Neural cell (in vitro differentiated cells): ENCODE data around the gene ATE1. TPM values are rescaled to one million over a fixed set of nuclear protein-coding genes. Genes with fewer than 3 reads are reported as not detected.

Experiments
- H2AFZ ChIP-seq: fragments of 200-600, 300-800 bp; sonication (generic), shearing (Covaris generic); 2 replicates; pipeline ENCODE4 v1.6.0; 2014; ENCODE audit warnings: low read depth, mild to moderate bottlenecking, antibody characterized with exemption, low read length, moderate library complexity
- H3F3A ChIP-seq: fragments of 200-600 bp; shearing (Covaris generic); 2 replicates; pipeline ENCODE4 v1.6.1; 2016; ENCODE audit warnings: mild to moderate bottlenecking, moderate library complexity, mixed read lengths, antibody characterized with exemption, low read length; ENCODE audit not compliant: insufficient read depth, poor library complexity, severe bottlenecking
- H3K27ac ChIP-seq: fragments of 200-600, 300-800 bp; sonication (generic), shearing (Covaris generic); 2 replicates; pipeline ENCODE4 v1.5.1; 2014; ENCODE audit warnings: mild to moderate bottlenecking, low read length, moderate library complexity
- H3K27me3 ChIP-seq: fragments of 300-800, 200-600 bp; sonication (generic), shearing (Covaris generic); 2 replicates; pipeline ENCODE4 v1.6.0; 2014; ENCODE audit warnings: mild to moderate bottlenecking, low read depth, low read length, moderate library complexity; ENCODE audit not compliant: insufficient read depth
- H3K36me3 ChIP-seq: fragments of 300-800, 200-600 bp; sonication (generic), shearing (Covaris generic); 2 replicates; pipeline ENCODE4 v1.5.1; 2014; ENCODE audit warnings: mild to moderate bottlenecking, antibody characterized with exemption, low read length, moderate library complexity; ENCODE audit not compliant: insufficient read depth
- H3K4me2 ChIP-seq: fragments of 300-800, 200-600 bp; sonication (generic), shearing (Covaris generic); 2 replicates; pipeline ENCODE4 v1.6.0; 2014; ENCODE audit warnings: mild to moderate bottlenecking, low read length
- H3K4me3 ChIP-seq: fragments of 300-800, 200-600 bp; sonication (generic), shearing (Covaris generic); 2 replicates; pipeline ENCODE4 v1.5.1; 2014; ENCODE audit warnings: mild to moderate bottlenecking, low read length, moderate library complexity
- H3K79me2 ChIP-seq: fragments of 200-600 bp; shearing (Covaris generic); replicated peaks from 2 replicates; pipeline ENCODE4 v1.6.0; 2014; ENCODE audit warnings: mild to moderate bottlenecking, low read length, moderate library complexity; ENCODE audit not compliant: insufficient read depth
- H3K9ac ChIP-seq: fragments of 300-800, 200-600 bp; sonication (generic), shearing (Covaris generic); 2 replicates; pipeline ENCODE4 v1.6.1; 2016; ENCODE audit warnings: mild to moderate bottlenecking, low read length, mixed read lengths
- H3K9me2 ChIP-seq: fragments of 200-600 bp; shearing (Covaris generic); 2 replicates; pipeline ENCODE4 v1.6.1; 2016; ENCODE audit warnings: mild to moderate bottlenecking, low read length, mixed read lengths; ENCODE audit not compliant: insufficient read depth
- H3K9me3 ChIP-seq: fragments of 200-600, 300-800 bp; sonication (generic), shearing (Covaris generic); 2 replicates; pipeline ENCODE4 v1.6.1; 2016; ENCODE audit warnings: mild to moderate bottlenecking, mixed run types, low read length, moderate library complexity, mixed read lengths
- H4K20me1 ChIP-seq: fragments of 200-600 bp; shearing (Covaris generic); 2 replicates; pipeline ENCODE4 v1.6.1; 2016; ENCODE audit warnings: mild to moderate bottlenecking, mixed run types; ENCODE audit not compliant: insufficient read depth
- EP300 ChIP-seq: fragments of 450-650 bp; conservative IDR thresholded peaks from 2 replicates; pipeline ENCODE4 v1.6.1; 2014; ENCODE audit warnings: antibody characterized with exemption, mild to moderate bottlenecking, moderate library complexity; ENCODE audit not compliant: poor library complexity, severe bottlenecking
- EZH2 ChIP-seq: fragments of 200-600, 300-800 bp; shearing (Covaris generic), sonication (generic); IDR thresholded peaks from 2 replicates; pipeline ENCODE4 v1.6.1; 2014; ENCODE audit warnings: antibody characterized with exemption, low read length, borderline replicate concordance, mild to moderate bottlenecking; ENCODE audit not compliant: insufficient read depth, poor library complexity, severe bottlenecking
- MXI1 ChIP-seq: fragments of 450-650 bp; conservative IDR thresholded peaks from 2 replicates; pipeline ENCODE4 v1.6.1; 2014; ENCODE audit warnings: antibody characterized with exemption, mild to moderate bottlenecking; ENCODE audit not compliant: poor library complexity, severe bottlenecking
- POLR2AphosphoS5 ChIP-seq: IDR thresholded peaks from 2 replicates; pipeline ENCODE4 v1.6.1; 2012
- RAD21 ChIP-seq: fragments of 450-650 bp; conservative IDR thresholded peaks from 2 replicates; pipeline ENCODE4 v1.6.1; 2014; ENCODE audit warnings: antibody characterized with exemption, mild to moderate bottlenecking, moderate library complexity
- SMC3 ChIP-seq: fragments of 450-650 bp; conservative IDR thresholded peaks from 2 replicates; pipeline ENCODE4 v1.6.1; 2014; ENCODE audit warnings: antibody characterized with exemption, mild to moderate bottlenecking, moderate library complexity; ENCODE audit not compliant: poor library complexity
- TAF1 ChIP-seq: IDR thresholded peaks from 2 replicates; pipeline ENCODE4 v1.6.1; 2012; ENCODE audit warnings: low read depth
- polyA plus RNA-seq: library from polyadenylated mRNA; depleted of rRNA; stranded (reverse); fragments of >200 nt; gene quantifications from 2 replicates; pipeline ENCODE4 v1.2.3, GENCODE V29; 2014
- TF ChIP-seq, protein P1 (sequence below): IDR thresholded peaks from 2 replicates; pipeline ENCODE4 v1.6.1; 2012; ENCODE audit warnings: borderline replicate concordance
- TF ChIP-seq, protein P2 (sequence below): fragments of 450-650 bp; IDR thresholded peaks from 2 replicates; pipeline ENCODE4 v1.5.1; 2014; ENCODE audit warnings: antibody characterized with exemption, mild to moderate bottlenecking, moderate library complexity; ENCODE audit not compliant: poor library complexity, severe bottlenecking

ATE1 gene
- polyA plus RNA-seq, 1 donor from 2014 or later, result 23.7 TPM

DNA sequence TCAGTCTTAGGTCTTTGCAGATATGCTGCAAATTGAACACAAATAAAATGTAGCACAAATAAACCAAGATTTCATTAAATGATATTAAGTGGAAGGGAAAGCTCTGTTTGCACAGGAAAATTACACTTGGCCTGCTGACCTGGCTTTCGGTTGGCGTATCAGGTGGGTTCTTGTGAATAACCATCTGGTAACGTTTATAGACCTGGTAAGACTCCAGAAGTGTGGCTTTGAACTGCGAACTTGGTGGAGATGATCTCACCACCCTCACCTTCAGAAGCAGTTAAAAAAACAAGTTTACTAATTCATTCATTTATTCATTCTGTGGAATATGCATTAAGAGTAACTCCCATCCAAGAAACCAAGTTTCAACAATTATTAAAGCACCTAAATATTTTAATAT is 28.1 kb downstream of the ATE1 start:
- Histone ChIP-seq H3K36me3 (no peaks in the 10 kb centered on the region), H3K4me2 (no peak overlapping the region)
- TF ChIP-seq POLR2AphosphoS5 (no peak), EP300 (no peak), RAD21 (no peak), EZH2 (no peak), SMC3 (no peak), MXI1 (no peak), TAF1 (no peak)
- TF ChIP-seq, protein P1, sequence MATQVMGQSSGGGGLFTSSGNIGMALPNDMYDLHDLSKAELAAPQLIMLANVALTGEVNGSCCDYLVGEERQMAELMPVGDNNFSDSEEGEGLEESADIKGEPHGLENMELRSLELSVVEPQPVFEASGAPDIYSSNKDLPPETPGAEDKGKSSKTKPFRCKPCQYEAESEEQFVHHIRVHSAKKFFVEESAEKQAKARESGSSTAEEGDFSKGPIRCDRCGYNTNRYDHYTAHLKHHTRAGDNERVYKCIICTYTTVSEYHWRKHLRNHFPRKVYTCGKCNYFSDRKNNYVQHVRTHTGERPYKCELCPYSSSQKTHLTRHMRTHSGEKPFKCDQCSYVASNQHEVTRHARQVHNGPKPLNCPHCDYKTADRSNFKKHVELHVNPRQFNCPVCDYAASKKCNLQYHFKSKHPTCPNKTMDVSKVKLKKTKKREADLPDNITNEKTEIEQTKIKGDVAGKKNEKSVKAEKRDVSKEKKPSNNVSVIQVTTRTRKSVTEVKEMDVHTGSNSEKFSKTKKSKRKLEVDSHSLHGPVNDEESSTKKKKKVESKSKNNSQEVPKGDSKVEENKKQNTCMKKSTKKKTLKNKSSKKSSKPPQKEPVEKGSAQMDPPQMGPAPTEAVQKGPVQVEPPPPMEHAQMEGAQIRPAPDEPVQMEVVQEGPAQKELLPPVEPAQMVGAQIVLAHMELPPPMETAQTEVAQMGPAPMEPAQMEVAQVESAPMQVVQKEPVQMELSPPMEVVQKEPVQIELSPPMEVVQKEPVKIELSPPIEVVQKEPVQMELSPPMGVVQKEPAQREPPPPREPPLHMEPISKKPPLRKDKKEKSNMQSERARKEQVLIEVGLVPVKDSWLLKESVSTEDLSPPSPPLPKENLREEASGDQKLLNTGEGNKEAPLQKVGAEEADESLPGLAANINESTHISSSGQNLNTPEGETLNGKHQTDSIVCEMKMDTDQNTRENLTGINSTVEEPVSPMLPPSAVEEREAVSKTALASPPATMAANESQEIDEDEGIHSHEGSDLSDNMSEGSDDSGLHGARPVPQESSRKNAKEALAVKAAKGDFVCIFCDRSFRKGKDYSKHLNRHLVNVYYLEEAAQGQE, result no peak
- TF ChIP-seq, protein P2, sequence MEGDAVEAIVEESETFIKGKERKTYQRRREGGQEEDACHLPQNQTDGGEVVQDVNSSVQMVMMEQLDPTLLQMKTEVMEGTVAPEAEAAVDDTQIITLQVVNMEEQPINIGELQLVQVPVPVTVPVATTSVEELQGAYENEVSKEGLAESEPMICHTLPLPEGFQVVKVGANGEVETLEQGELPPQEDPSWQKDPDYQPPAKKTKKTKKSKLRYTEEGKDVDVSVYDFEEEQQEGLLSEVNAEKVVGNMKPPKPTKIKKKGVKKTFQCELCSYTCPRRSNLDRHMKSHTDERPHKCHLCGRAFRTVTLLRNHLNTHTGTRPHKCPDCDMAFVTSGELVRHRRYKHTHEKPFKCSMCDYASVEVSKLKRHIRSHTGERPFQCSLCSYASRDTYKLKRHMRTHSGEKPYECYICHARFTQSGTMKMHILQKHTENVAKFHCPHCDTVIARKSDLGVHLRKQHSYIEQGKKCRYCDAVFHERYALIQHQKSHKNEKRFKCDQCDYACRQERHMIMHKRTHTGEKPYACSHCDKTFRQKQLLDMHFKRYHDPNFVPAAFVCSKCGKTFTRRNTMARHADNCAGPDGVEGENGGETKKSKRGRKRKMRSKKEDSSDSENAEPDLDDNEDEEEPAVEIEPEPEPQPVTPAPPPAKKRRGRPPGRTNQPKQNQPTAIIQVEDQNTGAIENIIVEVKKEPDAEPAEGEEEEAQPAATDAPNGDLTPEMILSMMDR, result no peak

DNA sequence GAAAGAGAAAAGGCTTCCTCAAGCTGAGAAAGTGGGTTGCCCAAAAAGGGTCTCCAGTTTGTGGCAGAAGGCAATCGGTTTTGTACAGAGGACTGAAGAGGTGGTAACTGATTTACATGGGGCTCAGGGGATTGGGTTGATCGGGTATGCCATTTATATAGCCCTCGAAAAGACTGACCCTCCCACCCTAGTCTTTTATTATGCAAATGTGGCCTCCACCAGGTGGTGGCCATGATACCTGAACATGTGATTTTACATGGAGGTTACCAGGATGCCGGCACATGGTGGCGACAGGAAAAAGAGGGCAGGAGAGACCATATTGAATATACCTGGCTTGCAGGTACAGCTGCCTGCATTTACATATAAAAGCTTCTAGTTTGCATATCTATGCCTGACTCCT is 36.7 kb downstream of the ATE1 start:
- H4K20me1 ChIP-seq, result no peaks in the 10 kb centered on the region
- no peaks in the 10 kb centered on the region for H3F3A ChIP-seq
- no peaks in the 10 kb centered on the region for H3K27me3 ChIP-seq
- H3K4me3 ChIP-seq, result no peak overlapping the region
- no peak overlapping the region for H3K9ac ChIP-seq
- TF ChIP-seq RAD21 (no peak), TAF1 (no peak), EP300 (no peak), EZH2 (no peak), MXI1 (no peak), SMC3 (no peak), POLR2AphosphoS5 (no peak)
- TF ChIP-seq, protein P2, result no peak
- TF ChIP-seq, protein P1, result no peak
- H3K9me3 ChIP-seq, result no peaks in the 10 kb centered on the region
- no peak overlapping the region for H2AFZ ChIP-seq
- H3K4me2 ChIP-seq, result no peak overlapping the region
- H3K36me3 ChIP-seq, result no peaks in the 10 kb centered on the region
- H3K9me2 ChIP-seq, result no peaks in the 10 kb centered on the region
- H3K27ac ChIP-seq, result no peak overlapping the region
- no peaks in the 10 kb centered on the region for H3K79me2 ChIP-seq

More for the DNA sequence above, 28.1 kb downstream of the ATE1 start:
- no peaks in the 10 kb centered on the region for H3K9me3 ChIP-seq
- H2AFZ ChIP-seq, result no peak overlapping the region
- H3K9ac ChIP-seq, result no peak overlapping the region
- H3F3A ChIP-seq, result no peaks in the 10 kb centered on the region
- H4K20me1 ChIP-seq, result no peaks in the 10 kb centered on the region
- no peak overlapping the region for H3K27ac ChIP-seq
- H3K9me2 ChIP-seq, result no peaks in the 10 kb centered on the region
- no peaks in the 10 kb centered on the region for H3K79me2 ChIP-seq
- H3K4me3 ChIP-seq, result no peak overlapping the region
- H3K27me3 ChIP-seq, result no peaks in the 10 kb centered on the region
